ENCODE data around the gene FBLN2.

DNA sequence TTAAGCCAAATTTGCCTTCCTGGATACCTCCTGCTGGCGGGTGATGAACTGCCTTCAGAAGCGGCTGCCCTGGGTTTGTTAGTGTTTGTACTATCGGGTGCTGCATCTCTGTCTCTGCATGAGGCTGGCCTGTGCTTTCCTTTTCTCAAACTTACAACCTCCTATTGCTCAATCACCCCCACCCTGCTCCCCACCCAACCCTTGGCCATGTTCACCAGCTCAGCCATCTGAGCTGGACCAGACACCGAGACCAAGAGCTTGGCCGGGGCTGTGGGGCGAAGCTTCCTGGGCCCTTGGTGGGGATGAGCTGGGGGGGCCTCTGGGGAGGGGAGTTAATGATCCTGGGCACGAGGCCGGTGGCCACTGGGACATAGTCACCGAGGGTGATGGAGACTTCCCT is 16.8 kb upstream of the FBLN2 start:
- TF ChIP-seq, protein P1, sequence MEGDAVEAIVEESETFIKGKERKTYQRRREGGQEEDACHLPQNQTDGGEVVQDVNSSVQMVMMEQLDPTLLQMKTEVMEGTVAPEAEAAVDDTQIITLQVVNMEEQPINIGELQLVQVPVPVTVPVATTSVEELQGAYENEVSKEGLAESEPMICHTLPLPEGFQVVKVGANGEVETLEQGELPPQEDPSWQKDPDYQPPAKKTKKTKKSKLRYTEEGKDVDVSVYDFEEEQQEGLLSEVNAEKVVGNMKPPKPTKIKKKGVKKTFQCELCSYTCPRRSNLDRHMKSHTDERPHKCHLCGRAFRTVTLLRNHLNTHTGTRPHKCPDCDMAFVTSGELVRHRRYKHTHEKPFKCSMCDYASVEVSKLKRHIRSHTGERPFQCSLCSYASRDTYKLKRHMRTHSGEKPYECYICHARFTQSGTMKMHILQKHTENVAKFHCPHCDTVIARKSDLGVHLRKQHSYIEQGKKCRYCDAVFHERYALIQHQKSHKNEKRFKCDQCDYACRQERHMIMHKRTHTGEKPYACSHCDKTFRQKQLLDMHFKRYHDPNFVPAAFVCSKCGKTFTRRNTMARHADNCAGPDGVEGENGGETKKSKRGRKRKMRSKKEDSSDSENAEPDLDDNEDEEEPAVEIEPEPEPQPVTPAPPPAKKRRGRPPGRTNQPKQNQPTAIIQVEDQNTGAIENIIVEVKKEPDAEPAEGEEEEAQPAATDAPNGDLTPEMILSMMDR (IDR thresholded peaks at IDR 0.05) = no peak
- no peak for TF ChIP-seq POLR2A (IDR thresholded peaks at IDR 0.05)
